Large intestine (tissue), 3 donors: ENCODE data around the gene SYT13. TPM values are rescaled to one million over a fixed set of nuclear protein-coding genes. Genes with fewer than 3 reads are reported as not detected.
A peak's percentile ranks its signal among the peaks of the same experiment; 100 is the strongest.

ENCODE experiments used
- DNase-seq, 2 donors: peaks; one replicate each; pipeline versions ENCODE4 v3.0.0 to v3.0.0-alpha.2; 2013
- H3K27ac ChIP-seq: one replicate; pipeline ENCODE4 v1.5.1; 2013; ENCODE audit warnings: low read length
- H3K27me3 ChIP-seq: 2 replicates; pipeline ENCODE4 v1.6.1; 2013; ENCODE audit warnings: low read length; ENCODE audit not compliant: control insufficient read depth, insufficient read depth
- H3K36me3 ChIP-seq: 2 replicates; pipeline ENCODE4 v1.6.1; 2013; ENCODE audit warnings: low read length; ENCODE audit not compliant: control insufficient read depth, insufficient read depth
- H3K4me1 ChIP-seq: one replicate; pipeline ENCODE4 v1.6.1; 2013; ENCODE audit warnings: low read length; ENCODE audit not compliant: control insufficient read depth, insufficient read depth
- H3K4me3 ChIP-seq: one replicate; pipeline ENCODE4 v1.5.1; 2013; ENCODE audit warnings: low read length
- H3K9me3 ChIP-seq: one replicate; pipeline ENCODE4 v1.6.1; 2013; ENCODE audit warnings: mild to moderate bottlenecking, low read depth, low read length, moderate library complexity; ENCODE audit not compliant: control insufficient read depth
- WGBS: methylation state at CpG from one replicate; pipeline ENCODE4 v1.1.5; 2013; ENCODE audit warnings: low lambda C conversion rate; ENCODE audit not compliant: insufficient coverage; 5-methylcytosine and 5-hydroxymethylcytosine counted together
- polyA plus RNA-seq: library from polyadenylated mRNA; unstranded; fragments of 120-200 nt; gene quantifications from one replicate; pipeline ENCODE4 v1.2.1, GENCODE V29; 2013

Gene SYT13
- polyA plus RNA-seq, 1 donor = 25.5 TPM

GRCh38 chr11:45314900-45315299 lies 28.8 kb upstream of the SYT13 start:
- no CpG with 5 or more reads among the region's 2 CpGs for WGBS
- Histone ChIP-seq H3K36me3 (no peaks in the 10 kb centered on the region), H3K4me3 (no peak overlapping the region), H3K9me3 (no peaks in the 10 kb centered on the region), H3K4me1 (no peaks in the 10 kb centered on the region), H3K27me3 (peaks cover 6% of the 10 kb centered on the region), H3K27ac (no peak overlapping the region)
- DNase-seq = no peak

- no peaks in the 10 kb centered on the region for H3K9me3 ChIP-seq
- H3K27ac ChIP-seq = no peak overlapping the region
- peaks cover 6% of the 10 kb centered on the region for H3K27me3 ChIP-seq
- WGBS = 100% methylated on average over 1 of the region's 1 CpG
- no peak for DNase-seq
- H3K4me3 ChIP-seq = no peak overlapping the region
- no peaks in the 10 kb centered on the region for H3K36me3 ChIP-seq
- no peaks in the 10 kb centered on the region for H3K4me1 ChIP-seq
Measured at GRCh38 chr11:45313171-45313865, 27.2 kb upstream of the SYT13 start.

GRCh38 chr11:45305874-45306623 lies 19.9 kb upstream of the SYT13 start:
- Histone ChIP-seq H3K4me1 (peaks cover 2% of the 10 kb centered on the region), H3K27ac (no peak overlapping the region), H3K27me3 (no peaks in the 10 kb centered on the region), H3K4me3 (no peak overlapping the region), H3K36me3 (no peaks in the 10 kb centered on the region), H3K9me3 (no peaks in the 10 kb centered on the region)
- no peak for DNase-seq
- whole genome bisulfite sequencing = no CpG with 5 or more reads among the region's 5 CpGs

GRCh38 chr11:45304992-45305335 lies 18.8 kb upstream of the SYT13 start:
- Histone ChIP-seq H3K4me1 (peaks cover 2% of the 10 kb centered on the region), H3K4me3 (no peak overlapping the region), H3K9me3 (no peaks in the 10 kb centered on the region), H3K27ac (no peak overlapping the region), H3K36me3 (no peaks in the 10 kb centered on the region), H3K27me3 (no peaks in the 10 kb centered on the region)
- no peak for DNase-seq
- WGBS = no CpG with 5 or more reads among the region's 4 CpGs

- Histone ChIP-seq H3K27ac (no peak overlapping the region), H3K4me1 (peaks cover 2% of the 10 kb centered on the region), H3K4me3 (no peak overlapping the region), H3K9me3 (no peaks in the 10 kb centered on the region), H3K27me3 (no peaks in the 10 kb centered on the region), H3K36me3 (no peaks in the 10 kb centered on the region)
- 100% methylated on average over 1 of the region's 15 CpGs for WGBS
- no peak for DNase-seq
Measured at GRCh38 chr11:45304111-45304991, 18.2 kb upstream of the SYT13 start.

- Histone ChIP-seq H3K27me3 (no peaks in the 10 kb centered on the region), H3K4me1 (peaks cover 2% of the 10 kb centered on the region), H3K36me3 (no peaks in the 10 kb centered on the region), H3K4me3 (no peak overlapping the region), H3K27ac (no peak overlapping the region), H3K9me3 (no peaks in the 10 kb centered on the region)
- no peak for DNase-seq
- WGBS = no CpG with 5 or more reads among the region's 6 CpGs
Measured at GRCh38 chr11:45303316-45303715, 17.2 kb upstream of the SYT13 start.

- H3K4me1 ChIP-seq = peaks cover 2% of the 10 kb centered on the region
- no peaks in the 10 kb centered on the region for H3K9me3 ChIP-seq
- no peaks in the 10 kb centered on the region for H3K27me3 ChIP-seq
- H3K36me3 ChIP-seq = no peaks in the 10 kb centered on the region
- DNase-seq = peak in 1 of 2 donors; percentile 48
- no peak overlapping the region for H3K27ac ChIP-seq
- WGBS = no CpG with 5 or more reads among the region's 7 CpGs
- no peak overlapping the region for H3K4me3 ChIP-seq
Measured at GRCh38 chr11:45301537-45302246, 15.6 kb upstream of the SYT13 start.

- no peaks in the 10 kb centered on the region for H3K36me3 ChIP-seq
- H3K4me3 ChIP-seq = no peak overlapping the region
- no peak overlapping the region for H3K27ac ChIP-seq
- no CpG with 5 or more reads among the region's 3 CpGs for WGBS
- no peaks in the 10 kb centered on the region for H3K27me3 ChIP-seq
- peaks cover 2% of the 10 kb centered on the region for H3K4me1 ChIP-seq
- no peak for DNase-seq
- no peaks in the 10 kb centered on the region for H3K9me3 ChIP-seq
Measured at GRCh38 chr11:45300715-45301114, 14.6 kb upstream of the SYT13 start.

GRCh38 chr11:45298718-45299117 lies 12.6 kb upstream of the SYT13 start:
- Histone ChIP-seq H3K27ac (no peak overlapping the region), H3K9me3 (no peaks in the 10 kb centered on the region), H3K27me3 (no peaks in the 10 kb centered on the region), H3K4me1 (peaks cover 2% of the 10 kb centered on the region), H3K4me3 (no peak overlapping the region), H3K36me3 (no peaks in the 10 kb centered on the region)
- 90% methylated on average over 2 of the region's 7 CpGs for WGBS
- no peak for DNase-seq

GRCh38 chr11:45296075-45296474 lies 9.9 kb upstream of the SYT13 start:
- Histone ChIP-seq H3K4me1 (no peaks in the 10 kb centered on the region), H3K4me3 (no peak overlapping the region), H3K27me3 (no peaks in the 10 kb centered on the region), H3K36me3 (no peaks in the 10 kb centered on the region), H3K9me3 (no peaks in the 10 kb centered on the region), H3K27ac (no peak overlapping the region)
- DNase-seq = no peak
- WGBS = no CpG with 5 or more reads among the region's 3 CpGs
